IMR-90 (cell line): ENCODE data around the gene ASB17. TPM values are rescaled to one million over a fixed set of nuclear protein-coding genes. Genes with fewer than 3 reads are reported as not detected.

Experiments used
- ATAC-seq: fragments of 200-7000 bp; cut with Tn5 transposase; 2 replicates; pipeline ENCODE4 v1.9.1; 2020; ENCODE audit warnings: low read depth, mild to moderate bottlenecking, moderate library complexity
- BruUV-seq: library from RNA; stranded (reverse); fragments of 400-500 nt; replicated peaks from 2 replicates; lab custom pipeline; 2021; lab: Mats Ljungman, UMichigan
- CTCF ChIA-PET: fragments of 300-600 bp; formaldehyde crosslinking; extraction: SDS; loops from one replicate; lab custom pipeline; 2021; ENCODE audit warnings: antibody characterized with exemption; lab: Yijun Ruan, JAX
- POLR2A ChIA-PET: fragments of 300-600 bp; sonication (Branson Sonifier 250); formaldehyde crosslinking; loops from one replicate; lab custom pipeline; 2022; ENCODE audit warnings: antibody characterized with exemption; ENCODE audit not compliant: unreplicated experiment; lab: Charles Lee
- DNase-seq: peaks from one replicate; pipeline ENCODE4 v3.0.0; 2013
- H2AFZ ChIP-seq: replicated peaks from 2 replicates; pipeline ENCODE3; 2013; ENCODE audit warnings: low read length, mild to moderate bottlenecking; ENCODE audit not compliant: poor library complexity
- H2AK5ac ChIP-seq: 2 replicates; pipeline ENCODE4 v1.6.1; 2013; ENCODE audit warnings: low read depth, low read length, inconsistent platforms
- H2AK9ac ChIP-seq: replicated peaks from 2 replicates; pipeline ENCODE3; 2013; ENCODE audit warnings: mild to moderate bottlenecking, low read depth, low read length, moderate library complexity; ENCODE audit not compliant: poor library complexity
- H2BK120ac ChIP-seq: 2 replicates; pipeline ENCODE4 v1.6.1; 2013; ENCODE audit warnings: low read depth, low read length, inconsistent platforms
- H2BK15ac ChIP-seq: 3 replicates; pipeline ENCODE4 v1.6.1; 2013; ENCODE audit warnings: low read depth, low read length, inconsistent platforms
- H2BK20ac ChIP-seq: 2 replicates; pipeline ENCODE4 v1.6.1; 2013; ENCODE audit warnings: low read depth, mild to moderate bottlenecking, inconsistent platforms, low read length, moderate library complexity
- H2BK5ac ChIP-seq: 2 replicates; pipeline ENCODE4 v1.6.1; 2013; ENCODE audit warnings: mild to moderate bottlenecking, low read depth, low read length, inconsistent platforms; ENCODE audit not compliant: poor library complexity, severe bottlenecking
- H3K14ac ChIP-seq: replicated peaks from 2 replicates; pipeline ENCODE4 v1.6.1; 2013; ENCODE audit warnings: low read depth, low read length, inconsistent platforms
- H3K18ac ChIP-seq: 2 replicates; pipeline ENCODE4 v1.6.1; 2013; ENCODE audit warnings: low read depth, low read length, control low read depth
- H3K23ac ChIP-seq: 2 replicates; pipeline ENCODE4 v1.6.1; 2013; ENCODE audit warnings: low read depth, low read length, inconsistent platforms
- H3K27ac ChIP-seq: 2 replicates; pipeline ENCODE4 v1.5.1; 2013; ENCODE audit warnings: mild to moderate bottlenecking, control low read depth, low read length; ENCODE audit not compliant: insufficient read depth
- H3K27me3 ChIP-seq: 2 replicates; pipeline ENCODE4 v1.6.1; 2013; ENCODE audit warnings: low read length; ENCODE audit not compliant: control insufficient read depth, insufficient read depth
- H3K36me3 ChIP-seq: 2 replicates; pipeline ENCODE4 v1.6.1; 2013; ENCODE audit warnings: low read length, mixed read lengths; ENCODE audit not compliant: control insufficient read depth, insufficient read depth
- H3K4ac ChIP-seq: 2 replicates; pipeline ENCODE4 v1.6.1; 2013; ENCODE audit warnings: low read depth, low read length, inconsistent platforms
- H3K4me1 ChIP-seq: 2 replicates; pipeline ENCODE4 v1.6.1; 2013; ENCODE audit warnings: low read length, mixed read lengths; ENCODE audit not compliant: control insufficient read depth, insufficient read depth
- H3K4me2 ChIP-seq: 2 replicates; pipeline ENCODE4 v1.6.1; 2013; ENCODE audit warnings: low read depth, mild to moderate bottlenecking, control low read depth, low read length, moderate library complexity
- H3K4me3 ChIP-seq: 2 replicates; pipeline ENCODE4 v1.5.1; 2013; ENCODE audit warnings: low read depth, mild to moderate bottlenecking, control low read depth, low read length, moderate library complexity; ENCODE audit not compliant: insufficient read depth
- H3K56ac ChIP-seq: 2 replicates; pipeline ENCODE4 v1.6.1; 2013; ENCODE audit warnings: low read length, inconsistent platforms; ENCODE audit not compliant: insufficient read depth; ENCODE audit errors: extremely low read depth
- H3K79me1 ChIP-seq, 2 experiments: 2 replicates each; pipeline ENCODE4 v1.6.1; 2013; ENCODE audit warnings: low read length in 2 of 2, inconsistent platforms in 1 of 2, low read depth in 1 of 2
- H3K9ac ChIP-seq: 2 replicates; pipeline ENCODE4 v1.6.1; 2013; ENCODE audit warnings: low read depth, low read length, control low read depth
- H3K9me1 ChIP-seq: 2 replicates; pipeline ENCODE4 v1.6.1; 2013; ENCODE audit warnings: low read length, inconsistent platforms; ENCODE audit not compliant: insufficient read depth
- H3K9me3 ChIP-seq: 2 replicates; pipeline ENCODE4 v1.6.1; 2013; ENCODE audit warnings: low read length; ENCODE audit not compliant: control insufficient read depth, insufficient read depth
- H4K20me1 ChIP-seq: 2 replicates; pipeline ENCODE4 v1.6.1; 2013; ENCODE audit warnings: low read length, inconsistent platforms; ENCODE audit not compliant: insufficient read depth
- H4K5ac ChIP-seq: 2 replicates; pipeline ENCODE4 v1.6.1; 2013; ENCODE audit warnings: mild to moderate bottlenecking, low read depth, low read length, control low read depth
- H4K8ac ChIP-seq, 2 experiments: 2 replicates each; pipeline ENCODE4 v1.6.1; 2013; ENCODE audit warnings: low read depth in 2 of 2, low read length in 2 of 2, control low read depth in 1 of 2, inconsistent platforms in 1 of 2
- H4K91ac ChIP-seq: 2 replicates; pipeline ENCODE4 v1.6.1; 2013; ENCODE audit warnings: low read depth, low read length, inconsistent platforms; ENCODE audit not compliant: insufficient read depth
- CTCF ChIP-seq: conservative IDR thresholded peaks from 2 replicates; pipeline ENCODE4 v1.5.1; 2012; ENCODE audit warnings: mild to moderate bottlenecking, low read depth, low read length, improper control_type of control experiment
- MXI1 ChIP-seq: IDR thresholded peaks from 2 replicates; pipeline ENCODE4 v1.6.1; 2012; ENCODE audit warnings: low read depth, mild to moderate bottlenecking, low read length, moderate library complexity, borderline replicate concordance
- RAD21 ChIP-seq: IDR thresholded peaks from 2 replicates; pipeline ENCODE4 v1.6.1; 2012; ENCODE audit warnings: low read length, improper control_type of control experiment
- RFX5 ChIP-seq: IDR thresholded peaks from 2 replicates; pipeline ENCODE4 v1.8.0; 2012; ENCODE audit warnings: low read depth, mild to moderate bottlenecking, low read length, moderate library complexity
- SMC3 ChIP-seq: fragments of 150-350 bp; IDR thresholded peaks from 2 replicates; pipeline ENCODE4 v1.6.1; 2016; ENCODE audit warnings: low read depth, mild to moderate bottlenecking, antibody characterized with exemption, low read length, moderate library complexity
- USF2 ChIP-seq: fragments of 150-350 bp; IDR thresholded peaks from 2 replicates; pipeline ENCODE4 v1.6.1; 2017; ENCODE audit warnings: mild to moderate bottlenecking, antibody characterized with exemption, low read length, low read depth
- WGBS, 2 experiments: methylation state at CpG; one replicate each; pipeline versions ENCODE4 v1.1.5 to v1.1.7; 2013; ENCODE audit warnings: missing lambda C conversion rate in 2 of 2; ENCODE audit not compliant: insufficient read length in 1 of 2; ENCODE audit errors: extremely low coverage in 2 of 2; 5-methylcytosine and 5-hydroxymethylcytosine counted together
- dilution Hi-C: fragments of 300-500 bp; cut with HindIII; formaldehyde crosslinking; loops from one replicate; pipeline ENCODE4 v1.14.3; 2018; ENCODE audit warnings: low sequenced_read_pairs; ENCODE audit not compliant: unreplicated experiment
- in situ Hi-C: fragments of 300-500 bp; cut with MboI; formaldehyde crosslinking; loops from 3 replicates; pipeline ENCODE4 v1.14.3; 2019; ENCODE audit warnings: low sequenced_read_pairs, inconsistent platforms, mixed read lengths
- intact Hi-C: fragments of 100-400 bp; cut with micrococcal nuclease; formaldehyde crosslinking; loops from 2 replicates; pipeline ENCODE4 v1.10.0; 2022
- polyA plus RNA-seq, 3 experiments: library from polyadenylated mRNA; depleted of rRNA; stranded (reverse); fragments of >200 nt; gene quantifications; 2 replicates each; pipeline ENCODE4 v1.2.3, GENCODE V29; 2012; ENCODE audit warnings: low replicate concordance in 1 of 3
- total RNA-seq: library from RNA; depleted of rRNA; stranded (reverse); fragments of >200 nt; gene quantifications from 2 replicates; pipeline ENCODE4 v1.2.3, GENCODE V29; 2012

ASB17 gene
- total and polyA plus RNA-seq, 2 of the 4 experiments (the other 2 are of a cell fraction), result not detected

GRCh38 chr1:75908717-75909152 is 23.5 kb downstream of the ASB17 start:
- TF ChIP-seq SMC3 (peak; percentile 50), CTCF (peak; percentile 64), RAD21 (peak; percentile 68), MXI1 (no peak), RFX5 (no peak), USF2 (no peak)
- H3K36me3 ChIP-seq, result no peaks in the 10 kb centered on the region
- H4K5ac ChIP-seq, result no peak overlapping the region
- WGBS, 2 experiments, result no CpG with 5 or more reads among the region's 2 CpGs
- ChIA-PET CTCF (interaction anchor here (0.7 to 1.2 kb wide), 4 partner anchors 9 to 1609 kb away, joined by 3 to 8 read pairs (median 3); no protein-coding TSS in a partner anchor), POLR2A (no interaction called here)
- dilution Hi-C loops, result no loop called here
- H3K4ac ChIP-seq, result no peak overlapping the region
- H3K4me3 ChIP-seq, result no peak overlapping the region
- DNase-seq (peak; percentile 50), ATAC-seq (peak; percentile 91)
- no peaks in the 10 kb centered on the region for H4K20me1 ChIP-seq
- H3K56ac ChIP-seq, result no peak overlapping the region
- H3K9ac ChIP-seq, result no peak overlapping the region
- no peaks in the 10 kb centered on the region for H3K9me1 ChIP-seq
- H3K4me2 ChIP-seq, result no peak overlapping the region
- H4K91ac ChIP-seq, result no peak overlapping the region
- intact Hi-C loops, result loop anchor here (1.0 to 5.0 kb wide), 5 partner anchors 84 to 1234 kb away; no protein-coding TSS in a partner anchor
- no peak overlapping the region for H2AK9ac ChIP-seq
- no peaks in the 10 kb centered on the region for H3K9me3 ChIP-seq
- no peak overlapping the region for H2AFZ ChIP-seq
- no peak overlapping the region for H3K27ac ChIP-seq
- H2BK15ac ChIP-seq, result no peak overlapping the region
- no peaks in the 10 kb centered on the region for H3K27me3 ChIP-seq
- no TSS peak for BruUV-seq
- no peak overlapping the region for H2BK5ac ChIP-seq
- no peak overlapping the region for H2BK20ac ChIP-seq
- no peak overlapping the region for H3K23ac ChIP-seq
- no peak overlapping the region for H2BK120ac ChIP-seq
- H3K4me1 ChIP-seq, result no peaks in the 10 kb centered on the region
- H4K8ac ChIP-seq, result no peak overlapping the region
- H3K14ac ChIP-seq, result no peak overlapping the region
- in situ Hi-C loops, result no loop called here
- no peak overlapping the region for H3K18ac ChIP-seq
- H2AK5ac ChIP-seq, result no peak overlapping the region
- no peaks in the 10 kb centered on the region for H3K79me1 ChIP-seq
